H54 (cell line): ENCODE measurements around the gene SERPINB8.

Experiments
- DNase-seq: peaks from one replicate; pipeline ENCODE4 v3.0.0; 2011; ENCODE audit warnings: low spot score, mixed read lengths; ENCODE audit not compliant: insufficient read length
- FAIRE-seq: peaks from 3 replicates; lab custom pipeline; 2011; peaks lifted over from hg19 to GRCh38; lab: Jason Lieb, UNC
- POLR2A ChIP-seq: IDR thresholded peaks from 2 replicates; pipeline ENCODE4 v1.6.1; 2011; ENCODE audit warnings: low read depth, mild to moderate bottlenecking, low read length

The SERPINB8 gene

DNA sequence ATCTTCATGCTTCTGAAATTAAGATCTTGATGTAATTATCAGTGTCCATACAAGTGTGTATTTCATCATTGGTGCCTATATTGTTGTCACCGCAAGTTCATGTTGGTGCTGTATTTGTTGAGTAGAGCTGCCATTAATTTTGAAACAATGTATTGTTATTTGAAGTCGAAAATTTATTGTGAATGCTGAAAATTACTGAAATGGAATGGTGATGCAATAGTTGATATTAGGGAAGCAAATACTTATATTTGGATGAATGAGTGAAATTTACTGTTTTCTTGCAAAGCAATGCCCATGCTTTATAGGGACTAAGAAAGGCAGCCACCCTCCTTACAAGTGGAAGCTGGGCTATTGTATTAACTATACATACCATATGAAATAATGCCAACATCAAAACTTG is 41.6 kb downstream of the SERPINB8 start:
- FAIRE-seq = no peak
- no peak for TF ChIP-seq POLR2A

DNA sequence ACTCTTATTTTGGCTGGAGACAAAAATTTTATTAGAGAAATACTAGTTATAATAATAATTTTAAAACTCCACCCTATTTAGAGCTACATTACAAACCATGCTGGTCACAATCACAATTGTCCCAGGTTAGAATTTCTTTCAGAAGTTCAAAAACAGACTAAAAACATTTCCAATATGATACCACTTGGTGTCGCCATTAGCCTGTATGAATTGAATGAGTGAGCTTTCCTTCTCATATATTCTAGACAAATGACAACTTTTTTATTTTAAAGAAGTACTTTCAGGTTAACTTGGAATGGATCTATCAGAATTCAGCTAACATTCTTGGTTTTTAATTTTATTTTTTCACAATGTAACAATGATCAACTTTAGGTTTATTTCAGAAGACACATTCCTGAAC is 48.0 kb downstream of the SERPINB8 start:
- no peak for TF ChIP-seq POLR2A
- DNase-seq = no peak
- no peak for FAIRE-seq

More for the DNA sequence above, 41.6 kb downstream of the SERPINB8 start:
- DNase-seq = no peak

DNA sequence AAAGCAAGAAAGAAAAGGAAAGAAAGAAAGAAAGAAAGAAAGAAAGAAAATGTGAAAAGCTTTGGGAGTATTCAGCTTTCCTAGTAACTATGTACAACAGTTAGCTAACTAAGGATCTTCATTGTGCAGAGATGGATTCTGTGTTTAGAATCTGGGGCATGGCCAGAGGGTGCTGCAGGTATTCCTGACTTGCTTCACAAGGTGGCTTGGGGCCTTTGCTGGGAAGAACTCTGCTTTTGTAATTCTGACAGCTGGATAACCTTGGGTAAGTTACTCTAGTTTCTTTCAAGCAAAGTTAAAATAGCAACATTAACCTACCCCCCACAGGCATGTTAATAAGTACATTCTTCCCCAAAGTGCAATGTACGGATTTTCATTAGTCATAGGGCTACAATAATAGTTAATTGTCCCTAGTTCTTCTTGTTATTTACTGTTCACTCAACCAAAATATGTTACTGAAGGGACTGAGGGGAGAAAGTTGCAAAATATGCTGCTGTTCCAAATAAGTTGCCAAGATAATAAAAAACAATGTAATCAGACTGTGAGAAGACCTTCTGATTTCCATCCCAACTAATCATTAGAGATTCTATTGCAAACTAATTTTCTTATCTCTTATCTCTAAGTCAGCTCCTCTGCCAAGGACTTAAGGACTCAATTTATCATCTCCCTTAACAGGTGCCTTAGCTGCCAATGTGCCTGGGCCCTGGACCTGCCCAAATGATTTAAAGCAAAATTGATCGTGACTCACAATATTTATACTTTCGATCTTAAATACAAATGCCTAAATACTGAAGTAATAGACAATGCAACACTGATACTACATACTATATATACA is 50.3 kb downstream of the SERPINB8 start:
- no peak for TF ChIP-seq POLR2A
- FAIRE-seq (no peak), DNase-seq (no peak)

DNA sequence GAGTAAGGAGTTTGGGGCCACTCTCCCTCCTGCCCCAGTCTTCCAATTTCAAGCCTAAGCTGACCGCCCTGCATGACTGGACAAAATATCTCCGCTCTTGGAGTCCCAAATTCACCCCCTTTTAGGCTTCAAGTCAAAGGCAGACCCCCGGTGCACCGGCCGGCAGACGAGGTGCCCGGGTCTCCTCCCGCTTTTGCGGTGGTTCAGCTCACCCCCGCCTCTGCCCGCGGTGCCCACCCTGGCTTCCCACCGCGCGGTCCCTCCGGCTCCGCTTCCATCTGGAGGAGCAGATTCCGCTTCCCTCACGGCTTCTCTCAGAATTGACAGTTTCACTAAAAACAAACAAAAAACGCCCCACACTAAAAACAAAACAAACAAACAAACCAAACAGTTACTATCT is 56.5 kb downstream of the SERPINB8 start:
- no peak for TF ChIP-seq POLR2A
- FAIRE-seq (no peak), DNase-seq (no peak)

DNA sequence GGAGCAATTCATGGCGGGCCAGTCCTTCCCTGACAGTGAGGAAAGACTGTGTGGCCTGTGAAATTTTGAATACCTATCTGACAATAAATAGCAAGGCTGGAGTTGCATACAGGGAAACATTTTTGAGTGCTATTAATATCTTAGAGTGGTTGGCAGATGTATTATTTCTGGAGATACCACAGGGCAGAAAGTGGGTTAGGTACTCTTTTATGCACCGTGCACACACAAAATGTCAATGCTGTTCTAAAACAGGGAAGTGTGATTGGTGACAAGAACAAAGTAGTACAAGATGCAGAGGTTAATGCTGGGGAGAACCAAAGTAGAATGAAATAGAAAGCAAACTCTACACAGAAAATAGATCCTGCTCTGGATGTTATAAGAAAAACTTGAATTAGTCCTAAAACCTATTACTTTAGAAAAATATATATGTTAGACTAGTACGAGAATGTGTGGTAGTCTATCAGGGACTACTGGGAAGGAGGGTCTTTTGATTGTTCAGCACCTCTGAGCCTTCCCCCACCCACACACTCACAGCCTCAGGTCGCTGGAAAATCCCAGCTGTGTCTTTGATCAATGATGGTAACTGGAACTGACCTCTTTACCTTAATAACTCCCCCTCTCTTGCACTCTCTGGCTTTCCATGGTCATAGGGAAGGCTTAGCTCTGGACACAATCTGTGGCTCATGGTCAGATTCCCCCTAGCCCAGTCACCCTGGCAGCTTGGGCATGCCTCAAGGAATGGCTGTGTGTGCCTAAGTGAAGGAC is 58.2 kb downstream of the SERPINB8 start:
- TF ChIP-seq POLR2A = no peak
- FAIRE-seq = no peak
- DNase-seq = no peak

DNA sequence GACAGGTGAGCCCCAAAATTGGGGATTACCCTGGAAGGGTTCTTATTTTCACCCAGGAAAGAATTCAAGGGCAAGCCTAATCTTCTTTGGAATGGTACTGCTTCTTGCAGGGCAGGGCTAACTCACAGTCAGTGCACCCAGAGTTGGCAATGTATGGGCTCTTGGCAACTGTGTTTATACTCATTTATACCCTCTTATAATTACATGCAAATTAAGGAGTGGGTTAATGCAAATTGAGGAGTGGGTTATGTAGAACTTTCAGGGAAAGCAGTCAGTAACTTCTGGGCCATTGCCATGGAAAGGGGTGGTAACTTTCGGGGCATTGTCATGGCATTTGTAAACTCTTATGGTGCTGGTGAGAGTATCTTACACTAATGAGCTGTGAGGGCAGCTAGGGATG is 59.2 kb downstream of the SERPINB8 start:
- TF ChIP-seq POLR2A = no peak
- DNase-seq = no peak
- no peak for FAIRE-seq

DNA sequence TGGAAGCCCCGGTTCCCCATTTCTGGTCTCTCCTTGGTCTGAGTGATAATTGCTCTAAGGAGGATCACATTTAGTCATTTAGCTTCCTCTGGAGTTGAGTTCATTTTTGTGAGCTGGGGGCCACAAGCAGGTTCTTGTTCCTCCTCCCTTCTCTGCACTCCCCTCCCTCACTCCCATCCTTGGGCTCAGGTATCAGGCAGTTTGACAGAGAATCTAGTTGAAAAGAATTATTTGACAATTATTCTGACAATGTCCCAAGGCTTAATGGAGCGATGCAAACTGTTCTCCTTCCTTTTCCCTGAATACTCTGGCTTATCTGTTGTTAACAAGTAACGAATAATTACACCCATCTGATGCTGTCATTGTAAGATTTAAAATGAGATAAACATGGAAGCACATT is 61.5 kb downstream of the SERPINB8 start:
- DNase-seq = no peak
- no peak for TF ChIP-seq POLR2A
- FAIRE-seq = no peak

DNA sequence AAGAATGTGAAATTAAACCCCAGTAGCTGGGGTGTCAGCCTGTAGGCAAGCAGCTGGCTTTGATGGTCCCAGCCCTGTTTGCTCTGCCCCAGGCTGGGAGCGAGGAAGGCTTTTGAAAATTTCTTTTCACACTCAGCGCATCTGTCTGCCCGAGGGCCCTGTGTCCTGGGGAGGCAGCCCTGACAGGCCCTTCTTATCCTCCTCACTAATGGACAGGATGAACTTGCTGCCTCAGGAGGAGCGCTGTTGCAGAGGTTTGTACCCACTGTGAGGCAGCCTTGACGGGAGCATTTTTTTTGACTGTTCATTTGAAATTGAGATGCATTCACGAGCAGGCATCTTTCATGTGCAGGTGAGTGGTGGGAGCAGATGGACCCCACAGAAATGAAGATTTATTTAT is 62.4 kb downstream of the SERPINB8 start:
- DNase-seq (no peak), FAIRE-seq (no peak)
- TF ChIP-seq POLR2A = no peak

DNA sequence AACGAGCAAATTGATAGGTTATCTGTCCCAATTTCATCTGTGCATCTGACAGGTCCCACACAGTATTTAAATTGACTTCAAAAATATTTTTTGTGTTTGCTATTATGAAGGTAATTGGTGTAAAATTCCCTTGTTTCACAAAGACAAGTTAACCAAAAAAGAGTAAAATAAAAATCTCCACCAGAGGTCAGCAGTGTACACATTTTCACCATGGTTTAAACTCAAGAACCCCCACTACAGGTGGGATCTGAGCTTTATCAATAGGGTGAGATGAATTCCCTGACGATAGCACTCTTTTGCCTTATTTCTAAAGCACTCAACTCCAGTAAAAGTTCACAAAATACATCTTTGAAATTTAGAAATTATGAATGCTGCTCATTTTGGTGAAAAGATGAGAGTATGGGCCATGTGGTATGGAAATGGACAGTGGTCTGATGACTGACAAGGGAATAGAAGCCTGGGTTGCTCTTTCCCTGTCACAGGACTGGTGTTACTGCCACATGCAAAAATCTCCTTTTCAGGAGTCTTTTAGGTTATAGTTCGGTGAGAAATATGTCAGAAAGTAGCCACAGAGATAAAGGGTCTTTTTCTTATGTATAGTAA is 68.0 kb downstream of the SERPINB8 start:
- TF ChIP-seq POLR2A = no peak
- DNase-seq (peak; percentile 5), FAIRE-seq (no peak)
